ENCODE results near the gene DUSP15. TPM values are rescaled to one million over a fixed set of nuclear protein-coding genes. Genes with fewer than 3 reads are reported as not detected.

DUSP15 gene
- total RNA-seq, 1 experiment from 2014 or later: not detected

- POLR2A ChIA-PET (ENCODE audit: unreplicated experiment): interaction anchor here (1.1 kb wide), 1 partner anchor 128 kb away, joined by 11 read pairs; the partner anchor contains the start of gene PDRG1
- intact Hi-C loops (cut with micrococcal nuclease; ENCODE audit: unreplicated experiment): loop anchor here (1.0 to 2.0 kb wide), 4 partner anchors 23 to 829 kb away; no protein-coding TSS in a partner anchor
- H3K4me2 ChIP-seq: no peak overlapping the region
Measured at GRCh38 chr20:31823360-31824124, 46.8 kb downstream of the DUSP15 start.

GRCh38 chr20:31822421-31823330 is 47.7 kb downstream of the DUSP15 start:
- Histone ChIP-seq H3K4me1 (replicated peaks; ENCODE audit: insufficient read depth) (no peaks in the 10 kb centered on the region), H3K27me3 (ENCODE audit: insufficient read depth, low read depth) (no peaks in the 10 kb centered on the region), H3K9me3 (ENCODE audit: insufficient read depth, low read depth) (no peaks in the 10 kb centered on the region), H3K4me2 (peak overlapping the region; percentile 47), H3K9me2 (ENCODE audit: insufficient read depth) (no peaks in the 10 kb centered on the region), H3K4me3 (no peak overlapping the region), H4K20me1 (ENCODE audit: insufficient read depth) (no peaks in the 10 kb centered on the region), H2AFZ (no peak overlapping the region), H3F3A (ENCODE audit: insufficient read depth, low read depth) (no peaks in the 10 kb centered on the region), H3K79me2 (ENCODE audit: low read depth) (no peaks in the 10 kb centered on the region), H3K27ac (no peak overlapping the region), H3K36me3 (ENCODE audit: low read depth) (no peaks in the 10 kb centered on the region)
- intact Hi-C loops (cut with micrococcal nuclease; ENCODE audit: unreplicated experiment): loop anchor here (1.0 to 2.0 kb wide), 5 partner anchors 24 to 830 kb away; partner anchors contain the start of gene PDRG1
- TF ChIP-seq CTCF (conservative IDR thresholded peaks at IDR 0.05) (peak; percentile 99), EZH2 (IDR thresholded peaks at IDR 0.05; ENCODE audit: low read depth) (no peak)
- DNase-seq: peak in 1 of 2 experiments; percentile 76
- ChIA-PET POLR2A (ENCODE audit: unreplicated experiment) (interaction anchor here (0.5 to 1.1 kb wide), 2 partner anchors 102 to 129 kb away, joined by 3 to 11 read pairs; partner anchors contain the start of gene PDRG1), CTCF (interaction anchor here (0.5 to 1.1 kb wide), 7 partner anchors 14 to 209 kb away, joined by 3 to 13 read pairs (median 4); no protein-coding TSS in a partner anchor)
- BruUV-seq (replicated peaks): no TSS peak

More at GRCh38 chr20:31823360-31824124, 46.8 kb downstream of the DUSP15 start:
- H3K9me3 ChIP-seq (ENCODE audit: insufficient read depth, low read depth): no peaks in the 10 kb centered on the region
- no peaks in the 10 kb centered on the region for H4K20me1 ChIP-seq (ENCODE audit: insufficient read depth)
- H2AFZ ChIP-seq: no peak overlapping the region
- no peaks in the 10 kb centered on the region for H3K79me2 ChIP-seq (ENCODE audit: low read depth)
- TF ChIP-seq CTCF (conservative IDR thresholded peaks at IDR 0.05) (no peak), EZH2 (IDR thresholded peaks at IDR 0.05; ENCODE audit: low read depth) (no peak)
- no peak overlapping the region for H3K27ac ChIP-seq
- no TSS peak for BruUV-seq (replicated peaks)
- no peak overlapping the region for H3K4me3 ChIP-seq
- CTCF ChIA-PET: interaction anchor here (0.6 to 1.1 kb wide), 6 partner anchors 13 to 208 kb away, joined by 3 to 13 read pairs (median 4); no protein-coding TSS in a partner anchor
- H3K4me1 ChIP-seq (replicated peaks; ENCODE audit: insufficient read depth): no peaks in the 10 kb centered on the region
- H3K27me3 ChIP-seq (ENCODE audit: insufficient read depth, low read depth): no peaks in the 10 kb centered on the region
- no peak for DNase-seq
- H3F3A ChIP-seq (ENCODE audit: insufficient read depth, low read depth): no peaks in the 10 kb centered on the region
- H3K36me3 ChIP-seq (ENCODE audit: low read depth): no peaks in the 10 kb centered on the region
- H3K9me2 ChIP-seq (ENCODE audit: insufficient read depth): no peaks in the 10 kb centered on the region

- Histone ChIP-seq H3K9me2 (ENCODE audit: insufficient read depth) (no peaks in the 10 kb centered on the region), H3K4me2 (no peak overlapping the region), H3K27me3 (ENCODE audit: insufficient read depth, low read depth) (no peaks in the 10 kb centered on the region), H2AFZ (no peak overlapping the region), H4K20me1 (ENCODE audit: insufficient read depth) (no peaks in the 10 kb centered on the region), H3K4me3 (no peak overlapping the region), H3F3A (ENCODE audit: insufficient read depth, low read depth) (no peaks in the 10 kb centered on the region), H3K4me1 (replicated peaks; ENCODE audit: insufficient read depth) (no peaks in the 10 kb centered on the region), H3K9me3 (ENCODE audit: insufficient read depth, low read depth) (no peaks in the 10 kb centered on the region), H3K36me3 (ENCODE audit: low read depth) (no peaks in the 10 kb centered on the region), H3K79me2 (ENCODE audit: low read depth) (no peaks in the 10 kb centered on the region), H3K27ac (no peak overlapping the region)
- DNase-seq: no peak
- no peak for TF ChIP-seq CTCF (conservative IDR thresholded peaks at IDR 0.05)
- TF ChIP-seq EZH2 (IDR thresholded peaks at IDR 0.05; ENCODE audit: low read depth): no peak
- intact Hi-C loops (cut with micrococcal nuclease; ENCODE audit: unreplicated experiment): no loop called here
- BruUV-seq (replicated peaks): no TSS peak
- ChIA-PET POLR2A (ENCODE audit: unreplicated experiment) (no interaction called here), CTCF (no interaction called here)
Measured at GRCh38 chr20:31821427-31821826, 48.9 kb downstream of the DUSP15 start.

All from PC-9 (cell line).